ENCODE results near the gene TMEM139. TPM values are rescaled to one million over a fixed set of nuclear protein-coding genes. Genes with fewer than 3 reads are reported as not detected.

Gene TMEM139
- polyA plus RNA-seq (2013), result 1.1 and 1.4 TPM in 2 replicates

- Histone ChIP-seq H3K4ac (ENCODE audit: low read depth, low read length) (no peak within 1 kb of the TSS), H4K12ac (ENCODE audit: low read depth, low read length) (no peak within 1 kb of the TSS), H3K18ac (ENCODE audit: low read length) (no peak within 1 kb of the TSS), H4K91ac (ENCODE audit: low read depth, low read length) (peak within 1 kb of the TSS; percentile 17), H2AFZ (ENCODE audit: insufficient read depth, low read length, poor library complexity) (peak within 1 kb of the TSS; percentile 23), H3K36me3 (ENCODE audit: control insufficient read depth in 1 of 2, insufficient read depth in 2 of 2, low read length in 2 of 2) (no peaks in the 10 kb centered on the region), H3K23ac (ENCODE audit: low read length) (no peak within 1 kb of the TSS), H2BK5ac (ENCODE audit: low read depth, low read length, poor library complexity) (no peak within 1 kb of the TSS), H3K27ac (ENCODE audit: low read depth, low read length) (peak within 1 kb of the TSS; percentile 18), H3K14ac (ENCODE audit: low read length) (no peak within 1 kb of the TSS), H4K8ac (ENCODE audit: low read depth, low read length) (no peak within 1 kb of the TSS), H3K9me3 (ENCODE audit: insufficient read depth, low read depth, low read length) (peaks cover 6% of the 10 kb centered on the region), H3K4me2 (ENCODE audit: low read length) (peak within 1 kb of the TSS; percentile 37), H3K79me1 (ENCODE audit: low read length) (peaks cover 17% of the 10 kb centered on the region), H2AK5ac (ENCODE audit: low read length) (peak within 1 kb of the TSS; percentile 42), H3K9ac (ENCODE audit: low read length) (peak within 1 kb of the TSS; percentile 29), H3K27me3 (ENCODE audit: insufficient read depth, low read length) (no peaks in the 10 kb centered on the region), H3K4me1 (ENCODE audit: control insufficient read depth in 1 of 2, insufficient read depth in 2 of 2, low read length in 2 of 2) (peaks cover 12 to 14% of the 10 kb centered on the region in 2 experiments), H2BK120ac (ENCODE audit: insufficient read depth, low read length, poor library complexity) (no peak within 1 kb of the TSS), H2BK12ac (ENCODE audit: low read length) (peak within 1 kb of the TSS; percentile 59), H3K79me2 (ENCODE audit: control insufficient read depth, insufficient read depth, low read length, poor library complexity) (peaks cover 7% of the 10 kb centered on the region), H3K4me3 (ENCODE audit: low read depth, low read length) (no peak within 1 kb of the TSS)
- WGBS (ENCODE audit: extremely low coverage, insufficient coverage, insufficient read length), result no CpG with 5 or more reads among the region's 19 CpGs
- DNase-seq, result peak; percentile 59 to 77
These were observed at the start of gene TMEM139 for GRCh38 chr7:143284591-143285469. TMEM139 (plus strand) TSS chr7:143284958; CDS start chr7:143285958, 1,000 bp downstream.

GRCh38 chr7:143235561-143235960 is 49.2 kb upstream of the TMEM139 start:
- Histone ChIP-seq H4K91ac (ENCODE audit: low read depth, low read length) (no peak overlapping the region), H2BK12ac (ENCODE audit: low read length) (no peak overlapping the region)
- no CpG with 5 or more reads among the region's 1 CpG for WGBS (ENCODE audit: extremely low coverage, insufficient coverage, insufficient read length)

GRCh38 chr7:143236408-143236990 is 48.3 kb upstream of the TMEM139 start:
- H3K18ac ChIP-seq (ENCODE audit: low read length), result no peak overlapping the region
- no peak overlapping the region for H4K8ac ChIP-seq (ENCODE audit: low read depth, low read length)
- no peak overlapping the region for H3K9ac ChIP-seq (ENCODE audit: low read length)
- no peak overlapping the region for H2AFZ ChIP-seq (ENCODE audit: insufficient read depth, low read length, poor library complexity)
- H4K12ac ChIP-seq (ENCODE audit: low read depth, low read length), result no peak overlapping the region
- no peaks in the 10 kb centered on the region for H3K4me1 ChIP-seq (ENCODE audit: control insufficient read depth in 1 of 2, insufficient read depth in 2 of 2, low read length in 2 of 2)
- no peak overlapping the region for H4K91ac ChIP-seq (ENCODE audit: low read depth, low read length)
- no CpG with 5 or more reads among the region's 3 CpGs for WGBS (ENCODE audit: extremely low coverage, insufficient coverage, insufficient read length)
- no peaks in the 10 kb centered on the region for H3K36me3 ChIP-seq (ENCODE audit: control insufficient read depth in 1 of 2, insufficient read depth in 2 of 2, low read length in 2 of 2)
- H3K4ac ChIP-seq (ENCODE audit: low read depth, low read length), result no peak overlapping the region
- no peaks in the 10 kb centered on the region for H3K79me2 ChIP-seq (ENCODE audit: control insufficient read depth, insufficient read depth, low read length, poor library complexity)
- H3K23ac ChIP-seq (ENCODE audit: low read length), result no peak overlapping the region
- H3K14ac ChIP-seq (ENCODE audit: low read length), result no peak overlapping the region
- peaks cover 6% of the 10 kb centered on the region for H3K9me3 ChIP-seq (ENCODE audit: insufficient read depth, low read depth, low read length)
- H3K27me3 ChIP-seq (ENCODE audit: insufficient read depth, low read length), result no peaks in the 10 kb centered on the region
- DNase-seq, result no peak
- no peak overlapping the region for H2BK12ac ChIP-seq (ENCODE audit: low read length)
- H3K79me1 ChIP-seq (ENCODE audit: low read length), result no peaks in the 10 kb centered on the region
- no peak overlapping the region for H3K4me2 ChIP-seq (ENCODE audit: low read length)
- H3K4me3 ChIP-seq (ENCODE audit: low read depth, low read length), result no peak overlapping the region
- no peak overlapping the region for H3K27ac ChIP-seq (ENCODE audit: low read depth, low read length)
- H2BK5ac ChIP-seq (ENCODE audit: low read depth, low read length, poor library complexity), result no peak overlapping the region
- H2BK120ac ChIP-seq (ENCODE audit: insufficient read depth, low read length, poor library complexity), result no peak overlapping the region
- no peak overlapping the region for H2AK5ac ChIP-seq (ENCODE audit: low read length)

More at GRCh38 chr7:143235561-143235960, 49.2 kb upstream of the TMEM139 start:
- Histone ChIP-seq H2AK5ac (ENCODE audit: low read length) (no peak overlapping the region), H3K4me2 (ENCODE audit: low read length) (no peak overlapping the region), H3K79me1 (ENCODE audit: low read length) (no peaks in the 10 kb centered on the region), H3K27me3 (ENCODE audit: insufficient read depth, low read length) (no peaks in the 10 kb centered on the region), H4K8ac (ENCODE audit: low read depth, low read length) (no peak overlapping the region), H2BK120ac (ENCODE audit: insufficient read depth, low read length, poor library complexity) (no peak overlapping the region), H2BK5ac (ENCODE audit: low read depth, low read length, poor library complexity) (no peak overlapping the region), H3K4me3 (ENCODE audit: low read depth, low read length) (no peak overlapping the region), H3K18ac (ENCODE audit: low read length) (no peak overlapping the region), H2AFZ (ENCODE audit: insufficient read depth, low read length, poor library complexity) (no peak overlapping the region), H3K9me3 (ENCODE audit: insufficient read depth, low read depth, low read length) (peaks cover 12% of the 10 kb centered on the region), H3K4me1 (ENCODE audit: control insufficient read depth in 1 of 2, insufficient read depth in 2 of 2, low read length in 2 of 2) (no peaks in the 10 kb centered on the region), H3K23ac (ENCODE audit: low read length) (no peak overlapping the region), H3K27ac (ENCODE audit: low read depth, low read length) (no peak overlapping the region), H3K4ac (ENCODE audit: low read depth, low read length) (no peak overlapping the region), H4K12ac (ENCODE audit: low read depth, low read length) (no peak overlapping the region), H3K9ac (ENCODE audit: low read length) (no peak overlapping the region), H3K36me3 (ENCODE audit: control insufficient read depth in 1 of 2, insufficient read depth in 2 of 2, low read length in 2 of 2) (no peaks in the 10 kb centered on the region), H3K14ac (ENCODE audit: low read length) (no peak overlapping the region), H3K79me2 (ENCODE audit: control insufficient read depth, insufficient read depth, low read length, poor library complexity) (no peaks in the 10 kb centered on the region)
- DNase-seq, result no peak

- no peak for DNase-seq
- Histone ChIP-seq H3K14ac (ENCODE audit: low read length) (no peak overlapping the region), H2BK120ac (ENCODE audit: insufficient read depth, low read length, poor library complexity) (no peak overlapping the region), H4K91ac (ENCODE audit: low read depth, low read length) (no peak overlapping the region), H3K4me1 (ENCODE audit: control insufficient read depth in 1 of 2, insufficient read depth in 2 of 2, low read length in 2 of 2) (no peaks in the 10 kb centered on the region), H2BK12ac (ENCODE audit: low read length) (no peak overlapping the region), H3K36me3 (ENCODE audit: control insufficient read depth in 1 of 2, insufficient read depth in 2 of 2, low read length in 2 of 2) (no peaks in the 10 kb centered on the region), H3K23ac (ENCODE audit: low read length) (no peak overlapping the region), H3K9me3 (ENCODE audit: insufficient read depth, low read depth, low read length) (peaks cover 6% of the 10 kb centered on the region), H4K12ac (ENCODE audit: low read depth, low read length) (no peak overlapping the region), H2BK5ac (ENCODE audit: low read depth, low read length, poor library complexity) (no peak overlapping the region), H3K4me3 (ENCODE audit: low read depth, low read length) (no peak overlapping the region), H3K18ac (ENCODE audit: low read length) (no peak overlapping the region), H3K27ac (ENCODE audit: low read depth, low read length) (no peak overlapping the region), H3K4me2 (ENCODE audit: low read length) (no peak overlapping the region), H3K79me2 (ENCODE audit: control insufficient read depth, insufficient read depth, low read length, poor library complexity) (no peaks in the 10 kb centered on the region), H2AK5ac (ENCODE audit: low read length) (no peak overlapping the region), H3K4ac (ENCODE audit: low read depth, low read length) (no peak overlapping the region), H4K8ac (ENCODE audit: low read depth, low read length) (no peak overlapping the region), H3K79me1 (ENCODE audit: low read length) (no peaks in the 10 kb centered on the region), H3K27me3 (ENCODE audit: insufficient read depth, low read length) (no peaks in the 10 kb centered on the region), H2AFZ (ENCODE audit: insufficient read depth, low read length, poor library complexity) (no peak overlapping the region), H3K9ac (ENCODE audit: low read length) (no peak overlapping the region)
These were observed 47.4 kb upstream of the TMEM139 start for GRCh38 chr7:143237366-143237765.
